Rectal smooth muscle tissue (tissue), 1 donor: ENCODE measurements around the gene VKORC1L1.
"Not testable (repeated sequence)": the region's sequence is repeated elsewhere in the genome, so short reads cannot be mapped to it uniquely, and the experiment has no call there.

Experiments
- H3K27ac ChIP-seq: one replicate; pipeline ENCODE4 v1.7.0; 2013; ENCODE audit warnings: low read depth, low read length, inconsistent platforms
- H3K27me3 ChIP-seq: one replicate; pipeline ENCODE4 v1.7.0; 2013; ENCODE audit warnings: low read length; ENCODE audit not compliant: control insufficient read depth, insufficient read depth
- H3K36me3 ChIP-seq: one replicate; pipeline ENCODE4 v1.7.0; 2013; ENCODE audit warnings: low read length; ENCODE audit not compliant: control insufficient read depth, insufficient read depth
- H3K4me1 ChIP-seq: one replicate; pipeline ENCODE4 v1.7.0; 2013; ENCODE audit warnings: low read length; ENCODE audit not compliant: control insufficient read depth, insufficient read depth
- H3K4me3 ChIP-seq: one replicate; pipeline ENCODE4 v1.7.0; 2013; ENCODE audit warnings: low read length
- H3K9ac ChIP-seq: one replicate; pipeline ENCODE4 v1.7.0; 2013; ENCODE audit warnings: low read length

The VKORC1L1 gene

DNA sequence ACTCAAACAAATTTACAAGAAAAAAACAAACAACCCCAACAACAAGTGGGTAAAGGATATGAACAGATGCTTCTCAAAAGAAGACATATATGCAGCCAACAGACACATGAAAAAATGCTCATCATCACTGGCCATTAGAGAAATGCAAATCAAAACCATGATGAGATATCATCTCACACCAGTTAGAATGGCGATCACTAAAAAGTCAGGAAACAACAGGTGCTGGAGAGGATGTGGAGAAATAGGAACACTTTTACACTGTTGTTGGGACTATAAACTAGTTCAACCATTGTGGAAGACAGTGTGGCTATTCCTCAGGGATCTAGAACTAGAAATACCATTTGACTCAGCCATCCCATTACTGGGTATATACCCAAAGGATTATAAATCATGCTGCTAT lies 122.1 kb downstream of the VKORC1L1 start:
- H3K27ac ChIP-seq, H3K36me3 ChIP-seq, H3K4me3 ChIP-seq, H3K4me1 ChIP-seq, H3K9ac ChIP-seq, H3K27me3 ChIP-seq: not testable (repeated sequence)

DNA sequence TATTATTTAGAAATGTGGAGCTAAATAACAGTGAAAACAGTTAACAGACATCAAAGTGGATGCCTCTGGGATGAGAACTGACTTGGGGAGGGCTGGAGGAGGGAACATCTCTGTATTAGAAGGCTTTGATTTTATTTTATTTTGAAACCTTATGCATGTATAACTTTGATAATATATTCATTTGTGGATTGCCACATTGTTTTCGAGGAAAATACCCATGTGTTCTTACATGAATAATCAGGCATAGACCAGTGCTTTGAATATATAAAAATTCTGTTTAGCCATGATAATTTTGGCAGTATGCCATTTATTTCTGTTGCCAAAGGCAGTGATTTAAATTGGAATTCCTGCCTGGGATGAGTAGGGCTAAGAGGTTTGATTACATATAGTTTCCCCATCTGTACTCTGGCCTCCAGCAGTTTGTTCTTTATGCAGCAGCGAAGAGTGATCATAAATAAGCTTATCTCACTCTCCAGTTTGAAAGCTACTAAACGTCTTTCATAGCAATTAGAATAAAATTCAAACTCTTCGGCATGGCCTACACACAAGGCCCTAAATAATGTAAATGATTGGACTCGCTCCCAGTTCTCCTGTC lies 128.0 kb downstream of the VKORC1L1 start:
- H3K36me3 ChIP-seq, H3K27ac ChIP-seq, H3K4me1 ChIP-seq, H3K27me3 ChIP-seq, H3K4me3 ChIP-seq, H3K9ac ChIP-seq: not testable (repeated sequence)

DNA sequence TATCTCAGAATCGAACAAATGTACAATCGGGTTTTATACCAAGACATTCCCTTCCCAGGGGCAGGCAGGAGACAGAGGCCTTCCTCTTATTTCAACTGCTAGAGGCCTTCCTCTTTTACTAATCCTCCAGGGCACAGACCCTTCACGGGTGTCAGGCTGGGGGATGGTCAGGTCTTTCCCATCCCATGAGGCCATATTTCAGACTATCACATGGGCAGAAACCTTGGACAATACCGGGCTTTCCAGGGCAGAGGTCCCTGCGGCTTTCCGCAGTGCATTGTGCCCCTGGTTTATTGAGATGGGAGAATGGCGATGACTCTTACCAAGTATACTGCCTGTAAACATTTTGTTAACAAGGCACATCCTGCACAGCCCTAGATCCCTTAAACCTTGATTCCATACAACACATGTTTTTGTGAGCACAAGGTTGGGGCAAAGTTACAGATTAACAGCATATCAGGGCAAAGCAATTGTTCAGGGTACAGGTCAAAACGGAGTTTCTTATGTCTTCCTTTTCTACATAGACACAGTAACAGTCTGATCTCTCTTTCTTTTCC lies 132.3 kb downstream of the VKORC1L1 start:
- not testable (repeated sequence) for H3K4me1 ChIP-seq, H3K4me3 ChIP-seq, H3K9ac ChIP-seq, H3K27me3 ChIP-seq, H3K27ac ChIP-seq, H3K36me3 ChIP-seq

DNA sequence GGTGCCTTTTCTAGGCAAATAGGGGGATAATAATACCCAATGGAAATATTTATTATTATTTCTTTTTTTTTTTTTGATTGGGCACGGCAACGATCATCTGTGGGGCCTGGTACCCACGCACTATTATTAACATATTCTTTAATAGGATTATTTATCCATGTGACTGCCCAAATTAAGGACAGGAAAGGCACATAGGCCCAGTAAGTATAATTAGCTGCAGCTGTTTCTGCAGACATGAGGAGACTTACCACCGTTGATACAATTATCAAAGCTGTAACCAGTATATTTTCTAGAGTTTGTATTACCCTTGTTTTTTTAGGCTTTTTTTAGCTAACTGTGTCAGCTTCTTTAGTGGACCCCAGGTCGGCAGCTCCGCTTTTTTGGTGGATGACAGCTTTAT lies 134.4 kb downstream of the VKORC1L1 start:
- Histone ChIP-seq H3K36me3 (no peaks in the 10 kb centered on the region), H3K27ac (no peak overlapping the region), H3K9ac (no peak overlapping the region), H3K27me3 (no peaks in the 10 kb centered on the region), H3K4me3 (no peak overlapping the region), H3K4me1 (no peaks in the 10 kb centered on the region)
